NT2/D1 (cell line): Measurements from ENCODE around the gene IGFBP5.

Experiments
- SUZ12 ChIP-seq: IDR thresholded peaks from 2 replicates; pipeline ENCODE4 v1.6.1; 2011; ENCODE audit not compliant: insufficient read length, insufficient read depth; ENCODE audit errors: extremely low read depth
- YY1 ChIP-seq: IDR thresholded peaks from 2 replicates; pipeline ENCODE4 v1.6.1; 2011; ENCODE audit not compliant: insufficient read length, insufficient read depth

GRCh38 chr2:216739035-216739434 is 43.7 kb upstream of the IGFBP5 start:
- TF ChIP-seq YY1 (no peak), SUZ12 (no peak)
